OCI-LY7 (cell line): ENCODE results near the gene PTPRZ1. TPM values are rescaled to one million over a fixed set of nuclear protein-coding genes. Genes with fewer than 3 reads are reported as not detected.

Source experiments
- BruUV-seq: library from RNA; stranded (reverse); fragments of 400-500 nt; replicated peaks from 2 replicates; lab custom pipeline; 2021; lab: Mats Ljungman, UMichigan
- CTCF ChIA-PET: fragments of 300-600 bp; sonication (Branson Sonifier 250); formaldehyde crosslinking; loops from one replicate; lab custom pipeline; 2022; ENCODE audit warnings: antibody characterized with exemption; ENCODE audit not compliant: unreplicated experiment; lab: Charles Lee
- POLR2A ChIA-PET: fragments of 300-600 bp; sonication (Branson Sonifier 250); formaldehyde crosslinking; loops from one replicate; lab custom pipeline; 2022; ENCODE audit warnings: antibody characterized with exemption; lab: Charles Lee
- DNase-seq: peaks from one replicate; pipeline ENCODE4 v3.0.0-alpha.2; 2015; ENCODE audit warnings: low spot score
- H2AFZ ChIP-seq: fragments of 200-600 bp; sonication (generic), shearing (Covaris generic); 2 replicates; pipeline ENCODE4 v1.6.1; 2014; ENCODE audit warnings: mild to moderate bottlenecking, antibody characterized with exemption, low read length, moderate library complexity
- H3K27ac ChIP-seq: fragments of 200-600 bp; sonication (generic); 2 replicates; pipeline ENCODE4 v1.5.1; 2014; ENCODE audit warnings: mixed run types, low read depth, mild to moderate bottlenecking, moderate library complexity, low read length, inconsistent platforms; ENCODE audit not compliant: poor library complexity, severe bottlenecking
- H3K36me3 ChIP-seq: fragments of 200-600 bp; sonication (generic); 2 replicates; pipeline ENCODE4 v1.6.1; 2014; ENCODE audit warnings: mild to moderate bottlenecking, antibody characterized with exemption, low read length, moderate library complexity, mixed read lengths; ENCODE audit not compliant: insufficient read depth
- H3K4me1 ChIP-seq: fragments of 200-600 bp; sonication (generic); 2 replicates; pipeline ENCODE4 v1.5.1; 2014; ENCODE audit warnings: mild to moderate bottlenecking, low read length; ENCODE audit not compliant: insufficient read depth, poor library complexity, severe bottlenecking
- H3K4me2 ChIP-seq: fragments of 200-600 bp; sonication (generic); 2 replicates; pipeline ENCODE4 v1.6.1; 2014; ENCODE audit warnings: mild to moderate bottlenecking, low read length
- H3K4me3 ChIP-seq: fragments of 200-600 bp; sonication (generic); 2 replicates; pipeline ENCODE4 v1.5.1; 2014; ENCODE audit warnings: mild to moderate bottlenecking, low read depth, low read length; ENCODE audit not compliant: poor library complexity, severe bottlenecking
- H3K79me2 ChIP-seq: fragments of 200-600 bp; sonication (generic); 2 replicates; pipeline ENCODE4 v1.6.1; 2016; ENCODE audit warnings: low read depth, mild to moderate bottlenecking, low read length, moderate library complexity, mixed read lengths; ENCODE audit not compliant: insufficient read depth
- H3K9me2 ChIP-seq: fragments of 200-600 bp; sonication (generic); 2 replicates; pipeline ENCODE4 v1.6.1; 2016; ENCODE audit warnings: mild to moderate bottlenecking, low read length, mixed read lengths; ENCODE audit not compliant: insufficient read depth
- H3K9me3 ChIP-seq: fragments of 200-600 bp; sonication (generic); 2 replicates; pipeline ENCODE4 v1.6.1; 2014; ENCODE audit warnings: mild to moderate bottlenecking, mixed run types, low read length, mixed read lengths
- H4K20me1 ChIP-seq: fragments of 200-600 bp; sonication (generic); 2 replicates; pipeline ENCODE4 v1.6.1; 2014; ENCODE audit warnings: mild to moderate bottlenecking, antibody characterized with exemption, low read length, moderate library complexity, mixed read lengths; ENCODE audit not compliant: insufficient read depth
- CTCF ChIP-seq: fragments of 200-600 bp; sonication (generic); conservative IDR thresholded peaks from 2 replicates; pipeline ENCODE4 v1.5.1; 2014; ENCODE audit warnings: mild to moderate bottlenecking, antibody characterized with exemption, low read length, moderate library complexity, mixed read lengths
- EZH2phosphoT487 ChIP-seq: fragments of 200-600 bp; sonication (generic); IDR thresholded peaks from 2 replicates; pipeline ENCODE4 v1.6.1; 2018; ENCODE audit warnings: low read depth, borderline replicate concordance, mild to moderate bottlenecking, mixed run types, antibody characterized with exemption, low read length, moderate library complexity, mixed read lengths
- intact Hi-C: fragments of 100-400 bp; cut with micrococcal nuclease; formaldehyde crosslinking; loops from one replicate; pipeline ENCODE4 v1.10.0; 2022; ENCODE audit not compliant: unreplicated experiment
- total RNA-seq, 2 experiments: library from RNA; depleted of rRNA in 1 of 2; stranded (reverse); fragments of >200 nt in 1 of 2; shearing (Covaris generic) in 1 of 2; gene quantifications; 2 replicates each; pipeline ENCODE4 v1.2.3, GENCODE V29; 2014 to 2022

Gene PTPRZ1
- total RNA-seq, 2 experiments from 2014 or later: not detected

- no peak overlapping the region for H2AFZ ChIP-seq
- TF ChIP-seq CTCF (no peak), EZH2phosphoT487 (no peak)
- intact Hi-C loops: no loop called here
- no peaks in the 10 kb centered on the region for H3K9me2 ChIP-seq
- BruUV-seq: no TSS peak
- H3K79me2 ChIP-seq: no peaks in the 10 kb centered on the region
- ChIA-PET CTCF (no interaction called here), POLR2A (interaction anchor here (0.5 to 0.7 kb wide), 6 partner anchors 28 to 862 kb away, joined by 3 to 8 read pairs (median 4); no protein-coding TSS in a partner anchor)
- no peaks in the 10 kb centered on the region for H3K9me3 ChIP-seq
- DNase-seq: no peak
- no peak overlapping the region for H3K4me3 ChIP-seq
- H3K4me1 ChIP-seq: no peaks in the 10 kb centered on the region
- H3K36me3 ChIP-seq: no peaks in the 10 kb centered on the region
- H3K27ac ChIP-seq: no peak overlapping the region
- H3K4me2 ChIP-seq: no peak overlapping the region
- H4K20me1 ChIP-seq: no peaks in the 10 kb centered on the region
Measured at GRCh38 chr7:122038134-122038533, 165.2 kb downstream of the PTPRZ1 start.

- Histone ChIP-seq H2AFZ (no peak overlapping the region), H3K4me1 (no peaks in the 10 kb centered on the region), H3K9me2 (no peaks in the 10 kb centered on the region), H3K9me3 (no peaks in the 10 kb centered on the region), H3K4me3 (no peak overlapping the region), H3K79me2 (no peaks in the 10 kb centered on the region), H3K27ac (no peak overlapping the region), H4K20me1 (no peaks in the 10 kb centered on the region), H3K4me2 (no peak overlapping the region), H3K36me3 (no peaks in the 10 kb centered on the region)
- POLR2A ChIA-PET: interaction anchor here (0.5 to 0.7 kb wide), 5 partner anchors 29 to 862 kb away, joined by 3 to 8 read pairs (median 4); no protein-coding TSS in a partner anchor
- TF ChIP-seq EZH2phosphoT487 (no peak), CTCF (no peak)
- intact Hi-C loops: no loop called here
- BruUV-seq: no TSS peak
- no peak for DNase-seq
- CTCF ChIA-PET: no interaction called here
Measured at GRCh38 chr7:122038904-122039303, 165.9 kb downstream of the PTPRZ1 start.

- no peak overlapping the region for H3K4me3 ChIP-seq
- H2AFZ ChIP-seq: no peak overlapping the region
- POLR2A ChIA-PET: no interaction called here
- H3K9me3 ChIP-seq: no peaks in the 10 kb centered on the region
- CTCF ChIA-PET: no interaction called here
- no peaks in the 10 kb centered on the region for H3K36me3 ChIP-seq
- DNase-seq: no peak
- H3K79me2 ChIP-seq: no peaks in the 10 kb centered on the region
- BruUV-seq: no TSS peak
- H3K4me1 ChIP-seq: no peaks in the 10 kb centered on the region
- H3K4me2 ChIP-seq: no peak overlapping the region
- no peak for TF ChIP-seq EZH2phosphoT487
- no peak for TF ChIP-seq CTCF
- intact Hi-C loops: no loop called here
- H3K27ac ChIP-seq: no peak overlapping the region
- H3K9me2 ChIP-seq: no peaks in the 10 kb centered on the region
- no peaks in the 10 kb centered on the region for H4K20me1 ChIP-seq
Measured at GRCh38 chr7:122040147-122040546, 167.2 kb downstream of the PTPRZ1 start.
